ENCODE data around the gene ANKRD44. TPM values are rescaled to one million over a fixed set of nuclear protein-coding genes. Genes with fewer than 3 reads are reported as not detected.
"Not testable (repeated sequence)": the region's sequence is repeated elsewhere in the genome, so short reads cannot be mapped to it uniquely, and the experiment has no call there.

Gene ANKRD44
- 0.48 and 0.85 TPM in 2 replicates for total RNA-seq (2014; rRNA removed; shearing (Covaris generic))

DNA sequence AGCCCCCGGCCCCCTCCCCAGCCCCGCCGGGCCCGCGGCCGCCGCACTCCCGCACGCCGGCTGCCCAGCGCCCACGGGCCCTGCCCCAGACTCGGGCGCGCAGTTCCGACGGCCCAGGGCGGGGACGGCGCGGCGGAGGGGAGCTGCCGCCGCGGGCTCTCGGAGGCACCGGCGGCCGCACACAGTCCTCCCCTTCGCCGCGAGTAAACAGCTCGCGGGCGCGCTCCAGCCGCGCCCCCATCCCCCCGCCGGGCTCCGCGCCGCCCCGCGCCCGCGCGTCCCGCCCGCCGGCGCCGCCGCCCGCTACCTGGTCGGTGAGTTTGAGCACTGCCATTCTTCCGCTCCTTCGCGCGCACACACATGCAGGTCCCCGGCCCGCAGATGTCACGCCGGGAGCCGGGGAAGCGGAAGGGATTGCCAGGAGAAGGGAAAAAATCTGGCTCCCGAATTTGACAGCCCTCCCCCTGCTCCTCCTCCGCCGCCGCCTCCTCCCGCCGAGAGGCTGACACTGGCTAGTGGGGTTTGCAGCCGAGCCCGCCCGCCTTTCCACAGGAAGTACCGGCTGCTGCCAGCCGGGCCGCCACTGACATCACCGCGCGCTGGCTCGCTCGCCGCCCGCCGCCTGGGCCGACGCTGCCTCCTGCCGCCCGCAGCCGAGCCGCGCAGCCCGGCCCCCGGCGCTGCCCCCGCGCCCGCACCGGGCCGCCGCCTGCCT lies at the start of gene ANKRD44:
ANKRD44 (minus strand) TSS at position 510 of the 715 bp plus-strand sequence; CDS start at position 334, 176 bp downstream.
- peaks cover 10% of the 10 kb centered on the region for H3K27me3 ChIP-seq
- H3K4me3 ChIP-seq, result peak within 1 kb of the TSS; percentile 70
- no peak within 1 kb of the TSS for H3K27ac ChIP-seq
- H3K4me1 ChIP-seq, result peaks cover 3% of the 10 kb centered on the region; the same call in 1 of the 2 replicates
- peak; percentile 75 to 78 for DNase-seq
- H3K9me3 ChIP-seq (replicated peaks), result no peaks in the 10 kb centered on the region
- no peaks in the 10 kb centered on the region for H3K36me3 ChIP-seq

DNA sequence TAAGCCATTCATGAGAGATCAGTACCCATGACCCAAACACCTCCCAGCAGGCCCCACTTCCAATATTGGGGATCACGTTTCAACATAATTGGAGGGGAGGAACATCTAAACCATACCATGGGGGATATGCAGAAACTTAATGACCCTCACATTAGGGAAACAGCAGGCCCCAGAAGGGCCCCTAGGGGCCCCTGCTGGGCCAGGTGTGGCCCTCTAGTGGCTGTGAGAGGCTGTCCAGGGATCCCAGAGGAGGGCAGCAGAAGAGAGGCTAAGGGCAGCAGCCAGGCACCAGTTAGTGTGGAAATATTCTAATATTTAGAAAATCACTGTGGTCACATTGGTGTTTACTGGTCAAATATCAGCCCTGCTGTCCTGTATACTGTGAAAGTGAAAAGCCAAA lies 49.3 kb upstream of the ANKRD44 start:
- Histone ChIP-seq H3K27me3 (no peaks in the 10 kb centered on the region), H3K27ac (no peak overlapping the region), H3K4me1 (no peaks in the 10 kb centered on the region), H3K36me3 (no peaks in the 10 kb centered on the region), H3K4me3 (no peak overlapping the region), H3K9me3 (replicated peaks) (no peaks in the 10 kb centered on the region)
- no peak for DNase-seq

DNA sequence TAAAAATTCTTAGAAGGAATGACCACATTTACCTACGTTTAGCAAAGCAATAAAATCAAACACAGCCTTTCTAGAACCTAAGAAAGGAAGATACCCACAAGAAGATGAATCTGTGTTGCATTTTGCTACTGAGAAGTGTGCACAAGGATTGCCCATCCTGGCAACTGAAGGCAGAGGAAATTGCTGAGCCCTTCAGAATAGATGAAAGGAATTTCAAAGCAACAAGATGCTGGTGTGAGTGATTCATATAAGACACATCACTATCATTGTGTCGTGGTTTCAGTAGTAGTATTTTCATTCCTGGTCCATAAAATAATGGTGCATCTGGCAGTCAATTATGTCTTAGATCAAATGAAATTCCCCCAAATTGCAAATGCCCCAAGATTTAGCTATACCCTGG lies 48.4 kb upstream of the ANKRD44 start:
- no peak overlapping the region for H3K27ac ChIP-seq
- H3K4me1 ChIP-seq, result no peaks in the 10 kb centered on the region
- H3K36me3 ChIP-seq, result no peaks in the 10 kb centered on the region
- H3K4me3 ChIP-seq, result no peak overlapping the region
- no peaks in the 10 kb centered on the region for H3K27me3 ChIP-seq
- no peak for DNase-seq
- H3K9me3 ChIP-seq (replicated peaks), result no peaks in the 10 kb centered on the region

DNA sequence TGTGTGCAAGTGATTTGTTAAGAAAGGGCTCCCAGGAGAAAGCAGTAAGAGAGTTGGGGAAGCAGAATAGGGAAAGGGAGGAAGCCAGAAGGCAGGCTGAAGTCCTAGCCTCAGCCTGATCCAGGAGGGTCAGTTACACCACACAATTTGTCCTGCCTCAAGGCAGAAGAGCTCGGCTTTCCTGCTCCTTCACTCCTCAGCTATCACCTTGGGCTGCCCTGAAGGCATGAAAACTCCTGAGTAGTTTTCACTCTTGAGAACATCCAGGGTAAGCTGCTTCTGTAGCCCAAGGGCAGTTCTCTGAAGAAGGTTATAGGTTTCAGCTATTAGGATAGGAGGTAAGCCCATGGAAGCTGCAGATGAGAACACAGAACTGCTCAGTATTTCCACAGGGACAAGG lies 47.4 kb upstream of the ANKRD44 start:
- no peak for DNase-seq
- Histone ChIP-seq H3K4me1 (no peaks in the 10 kb centered on the region), H3K27ac (no peak overlapping the region), H3K4me3 (no peak overlapping the region), H3K9me3 (replicated peaks) (no peaks in the 10 kb centered on the region), H3K36me3 (no peaks in the 10 kb centered on the region), H3K27me3 (no peaks in the 10 kb centered on the region)

DNA sequence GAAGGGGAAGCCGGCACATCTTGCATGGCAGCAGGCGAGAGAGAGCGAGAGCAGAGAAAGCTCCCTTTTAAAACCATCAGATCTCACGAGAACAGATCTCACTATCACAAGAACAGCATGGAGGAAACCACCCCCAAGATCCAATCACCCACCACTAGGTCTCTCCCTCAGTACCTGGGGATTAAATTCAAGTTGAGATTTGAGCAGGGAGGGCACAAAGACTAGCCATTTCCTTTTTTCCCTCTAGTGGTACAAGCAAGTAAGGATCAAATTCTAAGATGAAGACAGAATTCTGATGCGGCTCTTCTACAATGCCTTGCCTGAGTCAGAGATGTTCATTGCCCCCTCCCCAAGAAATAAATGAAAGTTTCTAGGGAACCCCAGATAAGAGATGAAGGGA lies 45.6 kb upstream of the ANKRD44 start:
- DNase-seq, result no peak
- no peaks in the 10 kb centered on the region for H3K4me1 ChIP-seq

DNA sequence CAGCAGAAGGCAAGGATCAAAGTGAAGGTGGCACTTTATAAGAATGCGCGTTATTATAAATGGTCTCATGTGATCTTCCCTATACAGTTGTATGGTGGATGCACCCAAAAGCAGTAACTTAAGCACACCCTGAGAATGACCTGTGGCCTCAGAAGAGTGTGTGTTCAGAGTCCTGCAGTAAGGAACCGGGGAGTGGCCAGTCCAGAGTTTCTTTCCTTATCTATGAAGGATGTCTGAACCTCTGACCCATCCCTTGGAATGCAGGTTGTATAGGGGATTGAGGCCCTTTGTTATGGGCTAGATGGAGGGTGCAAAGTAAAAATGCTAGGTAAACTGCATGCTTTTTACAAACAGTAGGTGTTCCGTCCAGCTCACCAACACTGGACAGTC lies 43.6 kb upstream of the ANKRD44 start:
- no peaks in the 10 kb centered on the region for H3K4me1 ChIP-seq
- no peaks in the 10 kb centered on the region for H3K27me3 ChIP-seq
- no peak overlapping the region for H3K27ac ChIP-seq
- no peaks in the 10 kb centered on the region for H3K36me3 ChIP-seq
- no peak overlapping the region for H3K4me3 ChIP-seq
- no peaks in the 10 kb centered on the region for H3K9me3 ChIP-seq (replicated peaks)
- DNase-seq, result no peak

More for the DNA sequence above, 45.6 kb upstream of the ANKRD44 start:
- Histone ChIP-seq H3K9me3 (replicated peaks) (no peaks in the 10 kb centered on the region), H3K4me3 (no peak overlapping the region), H3K27ac (no peak overlapping the region), H3K36me3 (no peaks in the 10 kb centered on the region), H3K27me3 (no peaks in the 10 kb centered on the region)

DNA sequence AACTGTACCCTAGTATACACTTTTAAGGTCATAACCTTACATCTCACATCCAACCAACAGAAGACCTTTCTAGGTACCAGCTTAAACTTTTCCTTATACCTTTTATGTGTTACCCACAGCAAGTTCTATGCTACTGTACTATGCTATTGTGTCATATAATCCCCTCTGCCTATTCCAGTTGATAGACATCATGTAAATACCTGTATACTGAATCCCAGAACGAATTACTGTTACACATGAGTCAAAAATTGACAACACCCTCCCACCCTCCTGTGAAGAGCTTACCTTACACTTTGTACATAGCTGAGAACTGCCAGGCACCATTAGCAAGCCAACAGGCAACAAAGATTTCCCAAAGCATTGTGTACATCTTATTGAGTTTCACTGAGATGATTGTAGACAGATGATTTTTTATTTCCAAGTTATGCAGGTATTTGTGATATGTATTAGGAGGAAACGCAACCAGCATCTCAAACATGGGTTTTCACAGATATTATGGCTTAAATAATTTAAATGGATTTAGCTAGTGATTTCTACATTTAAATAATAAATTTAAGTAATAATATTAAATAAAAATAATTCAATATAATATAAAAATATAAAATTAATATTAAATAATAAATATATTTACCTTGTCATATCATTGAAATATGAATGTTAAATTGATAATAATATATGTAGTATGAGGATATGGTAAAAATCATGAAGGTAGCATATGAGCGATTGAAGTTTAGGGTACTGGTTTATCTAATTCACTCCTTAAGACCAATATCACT lies 43.0 kb upstream of the ANKRD44 start:
- Histone ChIP-seq H3K4me3 (no peak overlapping the region), H3K27ac (no peak overlapping the region), H3K36me3 (no peaks in the 10 kb centered on the region), H3K4me1 (no peaks in the 10 kb centered on the region), H3K9me3 (replicated peaks) (no peaks in the 10 kb centered on the region), H3K27me3 (no peaks in the 10 kb centered on the region)
- DNase-seq, result no peak

DNA sequence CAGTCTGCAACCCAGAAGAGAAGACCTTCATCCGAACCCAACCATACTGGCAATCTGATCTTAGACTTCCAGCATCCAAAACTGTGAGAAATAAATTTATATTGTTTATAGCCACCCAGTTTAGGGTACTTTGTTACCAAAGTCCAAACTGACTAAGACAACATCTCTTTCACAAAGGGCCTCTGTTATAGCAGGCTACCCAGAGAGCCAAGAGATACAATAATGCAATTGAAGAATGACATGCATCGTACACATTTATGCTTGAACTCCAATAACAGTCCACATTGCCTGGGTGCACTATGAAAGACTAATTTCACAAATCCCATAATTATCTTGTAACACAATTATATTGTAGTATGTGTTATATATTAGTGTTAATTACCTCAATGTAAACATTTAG lies 39.1 kb upstream of the ANKRD44 start:
- H3K36me3 ChIP-seq, result no peaks in the 10 kb centered on the region
- H3K27me3 ChIP-seq, result no peaks in the 10 kb centered on the region
- H3K9me3 ChIP-seq (replicated peaks), result no peaks in the 10 kb centered on the region
- no peak overlapping the region for H3K27ac ChIP-seq
- no peak for DNase-seq
- H3K4me1 ChIP-seq, result no peaks in the 10 kb centered on the region
- H3K4me3 ChIP-seq, result no peak overlapping the region

DNA sequence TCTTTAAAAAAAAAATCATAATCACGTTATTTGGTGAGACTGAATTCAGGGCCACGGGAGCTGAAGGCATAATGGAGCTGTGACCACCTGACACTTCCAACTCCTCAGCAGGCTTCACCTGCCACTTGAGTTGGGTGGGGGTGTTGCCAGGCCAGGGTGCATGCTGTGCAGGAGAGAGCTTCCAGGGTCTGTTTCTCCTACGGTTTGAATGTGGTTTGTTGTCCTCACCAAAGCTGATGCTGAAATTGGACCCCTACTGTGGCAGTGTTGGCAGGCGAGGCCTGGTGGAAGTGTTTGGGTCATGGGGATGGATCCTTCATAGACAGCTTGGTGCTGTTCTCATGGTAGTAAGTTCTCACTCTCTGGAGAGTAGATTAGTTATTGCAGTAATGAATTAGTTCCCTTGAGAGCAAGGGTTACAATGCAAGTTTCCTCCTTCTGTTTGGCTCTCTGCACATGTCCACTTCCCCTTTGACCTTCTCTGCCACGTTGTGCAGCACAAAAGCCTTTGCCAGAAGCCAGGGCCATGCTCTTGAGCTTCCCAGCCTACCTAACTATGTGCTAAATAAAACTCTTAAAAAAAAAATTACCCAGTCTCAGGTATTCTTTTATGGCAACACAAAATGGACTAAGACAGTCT lies 38.3 kb upstream of the ANKRD44 start:
- no peak overlapping the region for H3K27ac ChIP-seq
- H3K4me1 ChIP-seq, result no peaks in the 10 kb centered on the region
- no peaks in the 10 kb centered on the region for H3K27me3 ChIP-seq
- H3K36me3 ChIP-seq, result no peaks in the 10 kb centered on the region
- H3K4me3 ChIP-seq, result no peak overlapping the region
- H3K9me3 ChIP-seq (replicated peaks), result no peaks in the 10 kb centered on the region
- DNase-seq, result no peak

DNA sequence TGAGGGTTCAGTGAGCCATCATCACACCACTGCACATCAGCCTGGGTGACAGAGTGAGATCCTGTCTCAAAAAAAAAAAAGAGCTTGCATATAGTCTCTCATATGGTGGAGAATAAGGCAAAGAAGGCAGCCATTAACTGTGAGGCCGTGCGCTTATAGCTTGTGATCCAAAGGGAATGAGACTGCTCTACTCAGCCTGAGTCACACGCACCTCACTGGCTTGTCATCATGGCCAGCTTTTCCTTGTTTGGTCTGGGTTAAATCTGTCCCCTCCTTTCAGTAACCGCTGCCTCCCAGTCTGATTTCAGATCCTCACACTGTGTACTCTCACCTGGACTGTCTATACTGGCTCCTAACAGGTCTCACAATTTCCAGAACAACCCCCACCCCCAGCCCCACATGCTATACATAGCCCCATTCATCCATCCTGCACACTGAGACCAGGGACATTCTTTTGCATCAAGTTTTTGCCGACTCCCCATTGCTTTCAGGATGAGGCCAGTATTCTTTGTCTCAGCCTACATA lies 35.3 kb upstream of the ANKRD44 start:
- H3K9me3 ChIP-seq (replicated peaks), result no peaks in the 10 kb centered on the region
- H3K27ac ChIP-seq, result no peak overlapping the region
- H3K27me3 ChIP-seq, result no peaks in the 10 kb centered on the region
- DNase-seq, result no peak
- no peaks in the 10 kb centered on the region for H3K4me1 ChIP-seq
- H3K36me3 ChIP-seq, result no peaks in the 10 kb centered on the region
- no peak overlapping the region for H3K4me3 ChIP-seq

DNA sequence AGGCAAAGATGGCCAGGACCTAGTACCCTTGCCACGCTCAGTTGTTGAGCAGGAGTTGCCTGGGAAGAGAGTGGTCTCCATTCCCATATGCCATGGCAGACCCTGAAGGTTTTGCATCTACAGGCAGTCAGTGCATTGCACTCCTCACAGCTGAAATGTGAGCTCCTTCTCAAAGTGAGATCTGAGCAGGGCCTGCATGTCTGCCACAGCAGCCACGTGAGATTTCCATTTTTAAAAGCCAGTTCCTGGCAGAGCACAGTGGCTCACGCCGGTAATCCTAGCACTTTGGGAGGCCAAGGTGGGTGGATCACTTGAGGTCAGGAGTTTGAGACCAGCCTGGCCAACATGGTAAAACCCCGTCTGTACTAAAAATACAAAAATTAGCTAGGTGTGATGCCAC lies 33.4 kb upstream of the ANKRD44 start:
- not testable (repeated sequence) for H3K27me3 ChIP-seq; DNase-seq; H3K36me3 ChIP-seq; H3K27ac ChIP-seq; H3K9me3 ChIP-seq (replicated peaks); H3K4me3 ChIP-seq; H3K4me1 ChIP-seq

DNA sequence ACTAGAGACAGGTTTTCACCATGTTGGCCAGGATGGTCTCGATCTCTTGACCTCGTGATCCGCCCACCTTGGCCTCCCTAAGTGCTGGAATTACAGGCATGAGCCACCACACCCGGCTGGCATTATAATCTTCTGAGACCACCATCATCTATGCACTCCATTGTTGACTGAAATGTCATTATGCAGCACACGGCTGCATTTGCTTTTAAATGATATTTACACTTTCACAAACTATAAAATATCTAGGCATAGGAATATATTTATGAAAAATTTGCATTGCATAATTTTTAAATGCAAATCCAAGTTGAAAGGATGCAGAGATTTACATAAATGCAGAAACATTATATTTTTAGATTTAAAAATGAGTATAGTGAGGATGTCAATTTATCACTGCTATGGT lies 30.0 kb upstream of the ANKRD44 start:
- no peaks in the 10 kb centered on the region for H3K27me3 ChIP-seq
- H3K4me3 ChIP-seq, result no peak overlapping the region
- H3K9me3 ChIP-seq (replicated peaks), result no peaks in the 10 kb centered on the region
- H3K27ac ChIP-seq, result no peak overlapping the region
- no peaks in the 10 kb centered on the region for H3K36me3 ChIP-seq
- DNase-seq, result no peak
- H3K4me1 ChIP-seq, result no peaks in the 10 kb centered on the region

DNA sequence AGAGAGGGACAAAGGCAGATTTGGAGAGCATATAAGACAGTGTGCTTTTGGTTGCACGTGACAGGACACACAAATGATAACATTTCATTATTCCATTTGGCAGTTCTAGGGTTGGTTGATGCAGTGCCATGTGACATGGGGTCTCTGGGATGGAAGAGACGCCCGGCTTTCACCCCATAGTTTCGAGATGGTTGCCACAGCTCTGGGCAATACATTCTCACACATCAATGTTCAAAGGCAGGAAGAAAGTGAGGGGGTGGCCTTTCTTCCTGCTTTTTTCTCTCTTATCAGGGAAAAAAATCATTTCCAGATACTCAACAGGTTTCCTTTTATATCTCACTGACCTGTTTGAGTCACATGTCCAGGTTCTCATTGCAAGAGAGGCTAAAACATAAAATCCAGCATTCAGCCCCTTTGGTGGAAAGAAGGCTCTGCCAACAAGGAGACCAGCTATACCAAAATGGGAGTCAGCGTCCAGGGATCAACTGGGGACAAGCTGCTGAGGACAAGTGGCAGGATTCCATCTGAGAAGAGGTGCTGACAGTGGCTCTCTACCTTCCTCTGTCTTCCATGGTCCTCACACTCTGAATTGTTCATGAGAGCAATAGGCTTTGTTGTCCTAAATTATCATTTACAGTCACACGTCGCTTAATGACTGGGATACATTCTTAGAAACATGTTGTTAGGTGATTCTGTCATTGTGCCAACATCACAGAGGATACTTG lies 29.1 kb upstream of the ANKRD44 start:
- DNase-seq, result no peak
- Histone ChIP-seq H3K27ac (no peak overlapping the region), H3K4me1 (no peaks in the 10 kb centered on the region), H3K36me3 (no peaks in the 10 kb centered on the region), H3K27me3 (no peaks in the 10 kb centered on the region), H3K4me3 (no peak overlapping the region), H3K9me3 (replicated peaks) (no peaks in the 10 kb centered on the region)

DNA sequence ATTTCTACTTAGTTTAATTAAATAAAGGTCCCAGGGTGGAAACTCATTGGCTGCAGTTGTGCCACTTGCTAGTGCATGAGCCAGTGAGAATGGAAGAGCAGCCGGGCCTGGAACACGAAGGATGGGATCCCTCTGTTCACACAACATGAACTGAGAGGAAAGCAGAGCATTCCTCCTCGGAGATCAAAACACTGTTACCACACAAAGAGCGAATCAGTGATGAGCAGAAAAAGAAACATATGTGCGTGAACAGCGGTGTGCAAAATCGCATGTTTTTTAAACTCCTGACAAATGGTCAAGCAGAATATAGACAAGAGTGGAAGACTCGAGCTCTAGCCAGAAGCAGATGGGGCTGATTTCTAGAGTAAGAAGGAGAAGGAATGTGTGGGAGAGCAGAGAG lies 28.4 kb upstream of the ANKRD44 start:
- Histone ChIP-seq H3K27me3 (no peaks in the 10 kb centered on the region), H3K4me3 (no peak overlapping the region), H3K9me3 (replicated peaks) (no peaks in the 10 kb centered on the region), H3K27ac (no peak overlapping the region), H3K36me3 (no peaks in the 10 kb centered on the region), H3K4me1 (no peaks in the 10 kb centered on the region)
- no peak for DNase-seq

Data from SJCRH30 (cell line).